Measurements from ENCODE around the gene FHOD3. TPM values are rescaled to one million over a fixed set of nuclear protein-coding genes. Genes with fewer than 3 reads are reported as not detected.

Gene FHOD3
- total and polyA plus RNA-seq, 2 of the 8 experiments (the other 6 are each of a cell fraction or from before 2014, with no cell fraction given) = 9.7 to 10.5 TPM

- no peak for TF ChIP-seq CBX8 (IDR thresholded peaks at IDR 0.05; ENCODE audit: borderline replicate concordance, low read depth, low read length)
- TF ChIP-seq GABPA (IDR thresholded peaks at IDR 0.05; ENCODE audit: borderline replicate concordance, insufficient read depth, low read length) = no peak
- no peak for TF ChIP-seq POLR2AphosphoS5 (IDR thresholded peaks at IDR 0.05; ENCODE audit: low read depth, low read length)
Observed at GRCh38 chr18:36504928-36505327, 207.4 kb downstream of the FHOD3 start (continued).
